Measurements from ENCODE around the gene SUN1.
A peak's percentile ranks its signal among the peaks of the same experiment; 100 is the strongest.
"Not testable (repeated sequence)": the region's sequence is repeated elsewhere in the genome, so short reads cannot be mapped to it uniquely, and the experiment has no call there.

The SUN1 gene

GRCh38 chr7:907158-907980, 75.1 kb downstream of the SUN1 start:
- H3K27ac ChIP-seq (ENCODE audit: low read length), result no peak overlapping the region
- no peak overlapping the region for H3K4me3 ChIP-seq (ENCODE audit: low read length)
- no peak overlapping the region for H3K4me2 ChIP-seq (ENCODE audit: low read length)
- no peaks in the 10 kb centered on the region for H3K79me2 ChIP-seq (ENCODE audit: low read length)
- no peaks in the 10 kb centered on the region for H3K9me3 ChIP-seq (ENCODE audit: insufficient read depth, low read length)
- H4K20me1 ChIP-seq (ENCODE audit: insufficient read depth, low read length), result no peaks in the 10 kb centered on the region
- H3K9ac ChIP-seq (ENCODE audit: low read length), result no peak overlapping the region
- H3K27me3 ChIP-seq (ENCODE audit: low read depth, low read length), result no peaks in the 10 kb centered on the region
- H3K36me3 ChIP-seq (replicated peaks; ENCODE audit: low read depth, low read length), result no peaks in the 10 kb centered on the region
- TF ChIP-seq CTCF (IDR thresholded peaks at IDR 0.05; ENCODE audit: low read depth, low read length) (no peak), EZH2phosphoT487 (IDR thresholded peaks at IDR 0.05; ENCODE audit: low read depth) (no peak)
- peaks cover 10% of the 10 kb centered on the region for H3K4me1 ChIP-seq (ENCODE audit: low read length)
- H2AFZ ChIP-seq (ENCODE audit: low read depth, low read length), result no peak overlapping the region

- H4K20me1 ChIP-seq (ENCODE audit: insufficient read depth, low read length), result no peaks in the 10 kb centered on the region
- H3K4me3 ChIP-seq (ENCODE audit: low read length), result no peak overlapping the region
- no peaks in the 10 kb centered on the region for H3K9me3 ChIP-seq (ENCODE audit: insufficient read depth, low read length)
- H3K9ac ChIP-seq (ENCODE audit: low read length), result no peak overlapping the region
- no peak overlapping the region for H3K27ac ChIP-seq (ENCODE audit: low read length)
- no peaks in the 10 kb centered on the region for H3K79me2 ChIP-seq (ENCODE audit: low read length)
- H3K4me2 ChIP-seq (ENCODE audit: low read length), result no peak overlapping the region
- no peaks in the 10 kb centered on the region for H3K27me3 ChIP-seq (ENCODE audit: low read depth, low read length)
- H3K4me1 ChIP-seq (ENCODE audit: low read length), result peaks cover 10% of the 10 kb centered on the region
- no peak for TF ChIP-seq EZH2phosphoT487 (IDR thresholded peaks at IDR 0.05; ENCODE audit: low read depth)
- no peak for TF ChIP-seq CTCF (IDR thresholded peaks at IDR 0.05; ENCODE audit: low read depth, low read length)
- H2AFZ ChIP-seq (ENCODE audit: low read depth, low read length), result no peak overlapping the region
- no peaks in the 10 kb centered on the region for H3K36me3 ChIP-seq (replicated peaks; ENCODE audit: low read depth, low read length)
Observed at GRCh38 chr7:908159-908581, 75.9 kb downstream of the SUN1 start.

- not testable (repeated sequence) for H3K9me3 ChIP-seq (ENCODE audit: insufficient read depth, low read length); H3K27me3 ChIP-seq (ENCODE audit: low read depth, low read length); H3K27ac ChIP-seq (ENCODE audit: low read length); H3K4me3 ChIP-seq (ENCODE audit: low read length); H3K9ac ChIP-seq (ENCODE audit: low read length); H3K36me3 ChIP-seq (replicated peaks; ENCODE audit: low read depth, low read length); H3K79me2 ChIP-seq (ENCODE audit: low read length); H2AFZ ChIP-seq (ENCODE audit: low read depth, low read length); H4K20me1 ChIP-seq (ENCODE audit: insufficient read depth, low read length); H3K4me2 ChIP-seq (ENCODE audit: low read length)
- peaks cover 10% of the 10 kb centered on the region for H3K4me1 ChIP-seq (ENCODE audit: low read length)
- 0 out of 2 replicates have a peak, but pooled peaks have one; percentile 4 for TF ChIP-seq CTCF (IDR thresholded peaks at IDR 0.05; ENCODE audit: low read depth, low read length)
Observed at GRCh38 chr7:908591-909357, 76.5 kb downstream of the SUN1 start.

Measured in OCI-LY3 (cell line).